Liver (tissue), 9 donors: ENCODE data around the gene CDO1. TPM values are rescaled to one million over a fixed set of nuclear protein-coding genes. Genes with fewer than 3 reads are reported as not detected.
"Not testable (repeated sequence)": the region's sequence is repeated elsewhere in the genome, so short reads cannot be mapped to it uniquely, and the experiment has no call there.

ENCODE experiments used
- DNase-seq: peaks from one replicate; pipeline ENCODE4 v3.0.0-alpha.2; 2017; ENCODE audit warnings: low spot score
- H3K27ac ChIP-seq, 2 donors: one replicate each; pipeline ENCODE4 v1.7.0; 2013; ENCODE audit warnings: inconsistent platforms in 2 of 2, low read length in 2 of 2, control low read depth in 1 of 2, low read depth in 1 of 2, mild to moderate bottlenecking in 1 of 2
- H3K27me3 ChIP-seq, 4 donors: one replicate each; pipeline versions ENCODE4 v1.6.1 to v1.7.0; 2013; ENCODE audit warnings: low read length in 3 of 4, inconsistent platforms in 1 of 4, mild to moderate bottlenecking in 1 of 4, moderate library complexity in 1 of 4; ENCODE audit not compliant: control insufficient read depth in 4 of 4, insufficient read depth in 4 of 4
- H3K36me3 ChIP-seq, 4 donors: one replicate each; pipeline versions ENCODE4 v1.6.1 to v1.7.0; 2013; ENCODE audit warnings: low read length in 3 of 4, mild to moderate bottlenecking in 3 of 4, low read depth in 1 of 4, moderate library complexity in 1 of 4; ENCODE audit not compliant: control insufficient read depth in 4 of 4, insufficient read depth in 3 of 4
- H3K4me1 ChIP-seq, 4 donors: one replicate each; pipeline versions ENCODE4 v1.6.1 to v1.7.0; 2013; ENCODE audit warnings: low read length in 3 of 4, mild to moderate bottlenecking in 3 of 4, moderate library complexity in 1 of 4; ENCODE audit not compliant: control insufficient read depth in 4 of 4, insufficient read depth in 4 of 4
- H3K4me3 ChIP-seq, 3 donors: one replicate each; pipeline versions ENCODE4 v1.6.1 to v1.7.0; 2013; ENCODE audit warnings: low read length in 3 of 3, control low read depth in 1 of 3, low read depth in 1 of 3, mild to moderate bottlenecking in 1 of 3
- H3K9ac ChIP-seq, 2 donors: one replicate each; pipeline ENCODE4 v1.7.0; 2013; ENCODE audit warnings: low read length in 2 of 2, mild to moderate bottlenecking in 2 of 2, moderate library complexity in 2 of 2, control low read depth in 1 of 2, low read depth in 1 of 2
- H3K9me3 ChIP-seq, 4 donors: one replicate each; pipeline versions ENCODE4 v1.6.1 to v1.7.0; 2013; ENCODE audit warnings: low read length in 3 of 4; ENCODE audit not compliant: control insufficient read depth in 4 of 4
- FOXA1 ChIP-seq: IDR thresholded peaks from 2 replicates; pipeline ENCODE4 v1.6.1; 2016; ENCODE audit warnings: antibody characterized with exemption
- FOXA2 ChIP-seq: IDR thresholded peaks from 2 replicates; pipeline ENCODE4 v1.6.1; 2016; ENCODE audit warnings: antibody characterized with exemption
- HNF4A ChIP-seq, 2 donors: conservative IDR thresholded peaks; 2 replicates each; pipeline ENCODE4 v1.6.1; 2016; ENCODE audit warnings: antibody characterized with exemption in 2 of 2, mild to moderate bottlenecking in 2 of 2
- JUND ChIP-seq, 2 donors: IDR thresholded peaks; 2 replicates each; pipeline ENCODE4 v1.6.1; 2016; ENCODE audit warnings: antibody characterized with exemption in 2 of 2
- NR2F2 ChIP-seq: IDR thresholded peaks from 2 replicates; pipeline ENCODE4 v1.6.1; 2016; ENCODE audit warnings: antibody characterized with exemption
- RAD21 ChIP-seq, 2 donors: IDR thresholded peaks; 2 replicates each; pipeline ENCODE4 v1.6.1; 2016; ENCODE audit warnings: antibody characterized with exemption in 2 of 2, mild to moderate bottlenecking in 2 of 2
- SP1 ChIP-seq: IDR thresholded peaks from 2 replicates; pipeline ENCODE4 v1.6.1; 2018; ENCODE audit warnings: antibody characterized with exemption, mild to moderate bottlenecking
- TAF1 ChIP-seq: conservative IDR thresholded peaks from 2 replicates; pipeline ENCODE4 v1.6.1; 2016; ENCODE audit warnings: antibody characterized with exemption, mild to moderate bottlenecking
- WGBS: extraction: QIAGEN DNeasy Blood & Tissue Kit; methylation state at CpG from one replicate; pipeline ENCODE4 v1.1.7; 2013; 5-methylcytosine and 5-hydroxymethylcytosine counted together
- polyA plus RNA-seq, 2 donors: library from polyadenylated mRNA; stranded (reverse) in 1 of 2; unstranded in 1 of 2; fragments of 200-250 nt in 1 of 2; fragments of >200 nt in 1 of 2; fragmentation: Nextera tagmentation in 1 of 2; extraction: Ambion mirVana in 1 of 2; gene quantifications; one replicate each; pipeline versions ENCODE4 v1.2.1 to v1.2.3, GENCODE V29; 2013 to 2015
- total RNA-seq, 2 donors: library from RNA; depleted of rRNA; stranded (reverse); fragments of >200 nt; gene quantifications; one replicate each; pipeline ENCODE4 v1.2.3, GENCODE V29; 2014
- TF ChIP-seq, protein P1 (sequence below): fragments of 150-350 bp; IDR thresholded peaks from 2 replicates; pipeline ENCODE4 v1.5.1; 2017; ENCODE audit warnings: improper control_type of control experiment, low read depth, low read length; ENCODE audit not compliant: missing input control
- TF ChIP-seq, protein P2 (sequence below): IDR thresholded peaks from 2 replicates; pipeline ENCODE4 v1.6.1; 2016; ENCODE audit warnings: antibody characterized with exemption, mild to moderate bottlenecking
- TF ChIP-seq, protein P3 (sequence below): IDR thresholded peaks from 2 replicates; pipeline ENCODE4 v1.6.1; 2016; ENCODE audit warnings: antibody characterized with exemption
- donor health status: healthy.
- donor health status: healthy.
- donor health status: healthy.
- donor health status: healthy.
- donor health status: healthy.

CDO1 gene
- total and polyA plus RNA-seq, 4 donors = 106 to 472 (median 241) TPM

DNA sequence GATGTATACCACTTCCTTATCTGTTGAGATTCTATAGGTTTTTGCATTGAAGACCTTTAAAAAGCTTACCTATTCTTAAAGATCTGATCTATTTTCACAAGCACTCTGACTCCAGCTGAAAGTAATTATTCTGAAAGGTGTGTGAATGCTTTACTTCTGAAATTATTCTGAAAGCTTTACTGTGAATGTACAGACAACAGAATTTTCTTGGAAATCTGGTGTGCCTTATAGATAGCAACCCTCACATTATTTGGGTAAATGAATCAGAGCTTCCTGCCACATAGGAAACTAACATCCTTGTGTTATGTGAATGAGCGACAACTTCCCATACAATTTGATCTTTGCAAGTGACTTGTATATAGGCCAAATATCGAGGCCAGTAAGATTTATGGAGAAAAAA is 6.5 kb downstream of the CDO1 start:
- Histone ChIP-seq H3K4me3 (no peak overlapping the region), H3K9ac (no peak overlapping the region), H3K27me3 (no peaks in the 10 kb centered on the region), H3K9me3 (no peaks in the 10 kb centered on the region), H3K4me1 (peaks cover 2 to 64% (median 24%) of the 10 kb centered on the region in 4 donors), H3K27ac (no peak overlapping the region), H3K36me3 (peaks cover 6 to 60% (median 27%) of the 10 kb centered on the region in 4 donors)
- WGBS = 74% methylated on average over 2 of the region's 2 CpGs
- no peak for DNase-seq
- TF ChIP-seq, protein P1, sequence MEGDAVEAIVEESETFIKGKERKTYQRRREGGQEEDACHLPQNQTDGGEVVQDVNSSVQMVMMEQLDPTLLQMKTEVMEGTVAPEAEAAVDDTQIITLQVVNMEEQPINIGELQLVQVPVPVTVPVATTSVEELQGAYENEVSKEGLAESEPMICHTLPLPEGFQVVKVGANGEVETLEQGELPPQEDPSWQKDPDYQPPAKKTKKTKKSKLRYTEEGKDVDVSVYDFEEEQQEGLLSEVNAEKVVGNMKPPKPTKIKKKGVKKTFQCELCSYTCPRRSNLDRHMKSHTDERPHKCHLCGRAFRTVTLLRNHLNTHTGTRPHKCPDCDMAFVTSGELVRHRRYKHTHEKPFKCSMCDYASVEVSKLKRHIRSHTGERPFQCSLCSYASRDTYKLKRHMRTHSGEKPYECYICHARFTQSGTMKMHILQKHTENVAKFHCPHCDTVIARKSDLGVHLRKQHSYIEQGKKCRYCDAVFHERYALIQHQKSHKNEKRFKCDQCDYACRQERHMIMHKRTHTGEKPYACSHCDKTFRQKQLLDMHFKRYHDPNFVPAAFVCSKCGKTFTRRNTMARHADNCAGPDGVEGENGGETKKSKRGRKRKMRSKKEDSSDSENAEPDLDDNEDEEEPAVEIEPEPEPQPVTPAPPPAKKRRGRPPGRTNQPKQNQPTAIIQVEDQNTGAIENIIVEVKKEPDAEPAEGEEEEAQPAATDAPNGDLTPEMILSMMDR = no peak
- TF ChIP-seq SP1 (no peak), FOXA1 (no peak), RAD21 (IDR thresholded peaks at IDR 0.05) (no peak), FOXA2 (no peak), HNF4A (conservative IDR thresholded peaks at IDR 0.05) (no peak), NR2F2 (no peak), TAF1 (no peak), JUND (IDR thresholded peaks at IDR 0.05) (no peak)
- TF ChIP-seq, protein P2, sequence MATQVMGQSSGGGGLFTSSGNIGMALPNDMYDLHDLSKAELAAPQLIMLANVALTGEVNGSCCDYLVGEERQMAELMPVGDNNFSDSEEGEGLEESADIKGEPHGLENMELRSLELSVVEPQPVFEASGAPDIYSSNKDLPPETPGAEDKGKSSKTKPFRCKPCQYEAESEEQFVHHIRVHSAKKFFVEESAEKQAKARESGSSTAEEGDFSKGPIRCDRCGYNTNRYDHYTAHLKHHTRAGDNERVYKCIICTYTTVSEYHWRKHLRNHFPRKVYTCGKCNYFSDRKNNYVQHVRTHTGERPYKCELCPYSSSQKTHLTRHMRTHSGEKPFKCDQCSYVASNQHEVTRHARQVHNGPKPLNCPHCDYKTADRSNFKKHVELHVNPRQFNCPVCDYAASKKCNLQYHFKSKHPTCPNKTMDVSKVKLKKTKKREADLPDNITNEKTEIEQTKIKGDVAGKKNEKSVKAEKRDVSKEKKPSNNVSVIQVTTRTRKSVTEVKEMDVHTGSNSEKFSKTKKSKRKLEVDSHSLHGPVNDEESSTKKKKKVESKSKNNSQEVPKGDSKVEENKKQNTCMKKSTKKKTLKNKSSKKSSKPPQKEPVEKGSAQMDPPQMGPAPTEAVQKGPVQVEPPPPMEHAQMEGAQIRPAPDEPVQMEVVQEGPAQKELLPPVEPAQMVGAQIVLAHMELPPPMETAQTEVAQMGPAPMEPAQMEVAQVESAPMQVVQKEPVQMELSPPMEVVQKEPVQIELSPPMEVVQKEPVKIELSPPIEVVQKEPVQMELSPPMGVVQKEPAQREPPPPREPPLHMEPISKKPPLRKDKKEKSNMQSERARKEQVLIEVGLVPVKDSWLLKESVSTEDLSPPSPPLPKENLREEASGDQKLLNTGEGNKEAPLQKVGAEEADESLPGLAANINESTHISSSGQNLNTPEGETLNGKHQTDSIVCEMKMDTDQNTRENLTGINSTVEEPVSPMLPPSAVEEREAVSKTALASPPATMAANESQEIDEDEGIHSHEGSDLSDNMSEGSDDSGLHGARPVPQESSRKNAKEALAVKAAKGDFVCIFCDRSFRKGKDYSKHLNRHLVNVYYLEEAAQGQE = no peak
- TF ChIP-seq, protein P3, sequence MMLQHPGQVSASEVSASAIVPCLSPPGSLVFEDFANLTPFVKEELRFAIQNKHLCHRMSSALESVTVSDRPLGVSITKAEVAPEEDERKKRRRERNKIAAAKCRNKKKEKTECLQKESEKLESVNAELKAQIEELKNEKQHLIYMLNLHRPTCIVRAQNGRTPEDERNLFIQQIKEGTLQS = no peak

DNA sequence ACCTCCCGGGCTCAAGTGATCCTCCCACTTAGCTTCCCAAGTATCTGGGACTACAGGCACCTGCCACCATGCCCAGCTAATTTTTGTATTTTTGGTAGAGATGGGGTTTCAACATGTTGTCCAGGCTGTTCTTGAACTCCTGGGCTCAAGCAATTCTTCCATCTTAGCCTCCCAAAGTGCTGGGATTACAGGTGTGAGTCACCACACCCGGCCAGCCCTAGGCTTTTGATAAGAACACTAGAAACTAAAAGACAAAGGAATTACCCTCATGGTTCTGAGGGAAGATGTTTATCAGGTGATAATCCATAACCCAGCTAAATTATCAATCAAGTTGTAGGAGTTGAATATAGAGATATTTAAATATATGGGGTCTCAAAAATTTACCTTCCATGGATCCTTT is 8.4 kb downstream of the CDO1 start:
- WGBS = 90% methylated on average over 2 of the region's 2 CpGs
- H3K9ac ChIP-seq, H3K4me3 ChIP-seq, H3K9me3 ChIP-seq, H3K27me3 ChIP-seq, DNase-seq, H3K27ac ChIP-seq: not testable (repeated sequence)
- Histone ChIP-seq H3K36me3 (peaks cover 5 to 74% (median 31%) of the 10 kb centered on the region in 4 donors), H3K4me1 (peaks cover 3 to 66% (median 24%) of the 10 kb centered on the region in 4 donors)

DNA sequence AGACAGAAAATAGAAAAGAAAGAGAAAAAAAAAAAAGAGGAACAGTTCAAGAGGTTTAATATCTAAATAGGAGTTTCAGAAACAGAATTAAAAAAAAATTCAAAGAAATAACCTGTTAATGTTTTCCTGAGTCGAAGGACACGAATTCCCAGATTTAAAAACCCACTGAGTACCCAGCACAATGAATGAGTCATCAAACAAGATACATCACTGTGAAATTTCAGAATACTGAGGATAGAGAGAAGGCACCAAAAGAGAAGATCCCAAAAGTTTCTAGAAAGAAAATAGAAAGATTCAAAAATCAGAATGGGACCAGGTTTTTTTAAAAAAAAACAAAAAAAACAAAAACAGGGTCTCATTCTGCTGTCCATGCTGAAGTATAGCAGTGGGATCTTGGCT is 8.8 kb downstream of the CDO1 start:
- DNase-seq = no peak
- Histone ChIP-seq H3K9me3 (no peaks in the 10 kb centered on the region), H3K4me1 (peaks cover 3 to 68% (median 24%) of the 10 kb centered on the region in 4 donors), H3K27ac (peak overlapping the region in 1 of 2 donors; percentile 22), H3K4me3 (no peak overlapping the region), H3K36me3 (peaks cover 4 to 75% (median 31%) of the 10 kb centered on the region in 4 donors), H3K9ac (no peak overlapping the region), H3K27me3 (no peaks in the 10 kb centered on the region)
- WGBS = 66% methylated on average over 2 of the region's 2 CpGs
- no peak for TF ChIP-seq TAF1
